ENCODE data around the gene SPEG. TPM values are rescaled to one million over a fixed set of nuclear protein-coding genes. Genes with fewer than 3 reads are reported as not detected.
A peak's percentile ranks its signal among the peaks of the same experiment; 100 is the strongest.

Gene SPEG
- total RNA-seq, 4 donors from 2014 or later, result 3.2 to 49.5 (median 10.2) TPM

- Histone ChIP-seq H3K4me3 (peak overlapping the region; percentile 41 to 66 (median 62)), H3K4me1 (peaks cover 0 to 12% (median 2%) of the 10 kb centered on the region in 4 donors), H3K9me3 (no peaks in the 10 kb centered on the region), H3K36me3 (no peaks in the 10 kb centered on the region), H3K27ac (peak overlapping the region in 3 of 4 donors; percentile 31 to 86 (median 55)), H3K27me3 (peaks cover 0 to 5% of the 10 kb centered on the region in 2 donors)
- DNase-seq, result no peak
- TF ChIP-seq CTCF (IDR thresholded peaks at IDR 0.05), result no peak
- TF ChIP-seq POLR2A (IDR thresholded peaks at IDR 0.05), result no peak
Observed at GRCh38 chr2:219442256-219443015, 7.8 kb downstream of the SPEG start.

DNA sequence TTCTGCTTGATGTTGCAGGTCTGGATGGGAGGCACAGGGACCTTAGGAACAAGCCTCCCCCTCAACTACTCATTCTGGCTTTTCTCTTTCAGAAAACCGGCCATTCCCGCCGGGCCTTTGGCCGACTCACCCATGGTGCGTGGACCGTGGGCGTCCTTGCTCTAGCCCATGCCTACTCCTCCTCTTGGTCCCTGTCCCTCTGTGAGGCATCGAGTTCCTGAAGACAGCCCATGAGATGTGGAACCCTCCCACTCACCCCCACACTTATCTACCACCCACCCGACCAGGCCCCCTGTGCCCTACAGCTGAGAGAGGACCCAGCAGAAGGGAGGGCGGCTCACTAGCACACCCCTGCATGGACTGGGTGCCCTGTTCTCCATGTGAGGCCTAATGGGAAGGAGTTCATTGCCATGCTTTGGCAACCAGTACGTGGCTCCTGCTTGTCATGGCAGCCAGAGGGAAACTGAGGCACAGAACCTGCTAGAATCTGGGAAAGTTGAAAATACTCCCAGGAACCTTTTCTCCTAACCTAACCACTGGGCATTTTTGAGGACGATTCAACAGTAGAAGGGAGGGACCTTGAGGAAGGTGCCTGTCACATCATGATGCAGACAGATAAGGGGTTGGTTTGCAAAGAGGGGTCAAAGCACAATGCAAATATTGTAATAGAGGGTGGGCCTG, 8.5 kb downstream of the SPEG start:
- Histone ChIP-seq H3K4me3 (peak overlapping the region in 1 of 4 donors; percentile 60), H3K27ac (peak overlapping the region in 1 of 4 donors; percentile 86), H3K27me3 (peaks cover 0 to 11% of the 10 kb centered on the region in 2 donors)

GRCh38 chr2:219443697-219444023, 9.0 kb downstream of the SPEG start:
- Histone ChIP-seq H3K27me3 (peaks cover 0 to 16% of the 10 kb centered on the region in 2 donors), H3K4me1 (peaks cover 0 to 16% (median 2%) of the 10 kb centered on the region in 4 donors), H3K27ac (peak overlapping the region in 1 of 4 donors; percentile 86)

More for the DNA sequence above, 8.5 kb downstream of the SPEG start:
- H3K4me1 ChIP-seq, result peaks cover 0 to 12% (median 2%) of the 10 kb centered on the region in 4 donors
- TF ChIP-seq CTCF (IDR thresholded peaks at IDR 0.05), result no peak
- no peak for TF ChIP-seq POLR2A (IDR thresholded peaks at IDR 0.05)
- no peak for DNase-seq
- H3K36me3 ChIP-seq, result no peaks in the 10 kb centered on the region
- H3K9me3 ChIP-seq, result no peaks in the 10 kb centered on the region

DNA sequence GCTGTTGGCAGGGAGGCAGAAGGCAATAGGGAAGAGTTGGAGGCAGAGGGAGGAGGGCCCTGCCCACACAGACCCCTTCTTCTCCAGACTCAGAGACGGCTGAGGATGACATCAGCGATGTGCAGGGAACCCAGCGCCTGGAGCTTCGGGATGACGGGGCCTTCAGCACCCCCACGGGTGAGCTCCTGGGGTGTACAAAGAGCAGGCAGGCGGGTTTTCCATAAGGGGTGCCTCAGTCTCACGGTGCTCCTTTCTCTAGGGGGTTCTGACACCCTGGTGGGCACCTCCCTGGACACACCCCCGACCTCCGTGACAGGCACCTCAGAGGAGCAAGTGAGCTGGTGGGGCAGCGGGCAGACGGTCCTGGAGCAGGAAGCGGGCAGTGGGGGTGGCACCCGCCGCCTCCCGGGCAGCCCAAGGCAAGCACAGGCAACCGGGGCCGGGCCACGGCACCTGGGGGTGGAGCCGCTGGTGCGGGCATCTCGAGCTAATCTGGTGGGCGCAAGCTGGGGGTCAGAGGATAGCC, 10.0 kb downstream of the SPEG start:
- H3K4me3 ChIP-seq, result no peak overlapping the region
- no peak for DNase-seq
- H3K36me3 ChIP-seq, result no peaks in the 10 kb centered on the region
- H3K27me3 ChIP-seq, result peaks cover 0 to 18% of the 10 kb centered on the region in 2 donors
- H3K9me3 ChIP-seq, result peaks cover 0 to 5% (median 0%) of the 10 kb centered on the region in 4 donors
- TF ChIP-seq CTCF (IDR thresholded peaks at IDR 0.05) (no peak), POLR2A (IDR thresholded peaks at IDR 0.05) (no peak)
- H3K27ac ChIP-seq, result peak overlapping the region in 1 of 4 donors; percentile 86
- H3K4me1 ChIP-seq, result peaks cover 0 to 23% (median 2%) of the 10 kb centered on the region in 4 donors

More at GRCh38 chr2:219443697-219444023, 9.0 kb downstream of the SPEG start:
- H3K36me3 ChIP-seq, result no peaks in the 10 kb centered on the region
- H3K9me3 ChIP-seq, result peaks cover 0 to 5% (median 0%) of the 10 kb centered on the region in 4 donors
- H3K4me3 ChIP-seq, result no peak overlapping the region
- DNase-seq, result no peak
- TF ChIP-seq POLR2A (IDR thresholded peaks at IDR 0.05), result no peak

DNA sequence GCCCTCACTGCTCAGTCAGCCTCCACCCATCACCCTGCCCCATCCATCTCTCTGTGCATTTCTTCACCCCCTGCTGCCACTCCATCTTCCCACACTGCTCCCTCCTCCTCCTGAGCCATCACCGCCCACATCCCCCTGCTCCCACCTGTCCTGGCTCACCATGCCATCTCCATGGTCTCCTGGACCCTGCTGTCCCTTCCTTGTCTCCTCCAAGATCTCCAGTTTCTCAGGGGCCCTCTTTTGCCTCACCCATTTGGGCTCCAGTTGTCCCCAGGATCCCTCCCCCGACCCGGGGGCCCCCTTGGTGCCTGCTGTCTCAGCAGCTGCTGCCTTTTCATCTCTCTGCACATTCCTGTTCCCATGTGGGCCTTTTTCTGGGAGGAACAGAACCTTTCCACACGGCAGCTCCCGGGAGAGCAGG, 10.6 kb downstream of the SPEG start:
- peak overlapping the region in 1 of 4 donors; percentile 86 for H3K27ac ChIP-seq
- H3K27me3 ChIP-seq, result peaks cover 0 to 18% of the 10 kb centered on the region in 2 donors

More for the DNA sequence above, 10.6 kb downstream of the SPEG start:
- DNase-seq, result no peak
- TF ChIP-seq POLR2A (IDR thresholded peaks at IDR 0.05) (no peak), CTCF (IDR thresholded peaks at IDR 0.05) (no peak)
- Histone ChIP-seq H3K4me3 (no peak overlapping the region), H3K9me3 (peaks cover 0 to 5% (median 0%) of the 10 kb centered on the region in 4 donors), H3K4me1 (peaks cover 0 to 23% (median 2%) of the 10 kb centered on the region in 4 donors), H3K36me3 (no peaks in the 10 kb centered on the region)

Data from Peyer's patch (tissue), 4 donors.